Panc1 (cell line): Measurements from ENCODE around the gene CST6. TPM values are rescaled to one million over a fixed set of nuclear protein-coding genes. Genes with fewer than 3 reads are reported as not detected.

Source experiments
- ATAC-seq: fragments of 200-7000 bp; cut with Tn5 transposase; 2 replicates; pipeline ENCODE4 v1.9.1; 2020; ENCODE audit warnings: mild to moderate bottlenecking, moderate library complexity
- BruUV-seq: library from RNA; stranded (reverse); fragments of 400-500 nt; replicated peaks from 2 replicates; lab custom pipeline; 2021; lab: Mats Ljungman, UMichigan
- CTCF ChIA-PET: fragments of 300-600 bp; sonication (Branson Sonifier 250); formaldehyde crosslinking; loops from one replicate; lab custom pipeline; 2022; ENCODE audit warnings: antibody characterized with exemption; lab: Charles Lee
- POLR2A ChIA-PET: fragments of 300-600 bp; sonication (Branson Sonifier 250); formaldehyde crosslinking; loops from one replicate; lab custom pipeline; 2022; ENCODE audit warnings: antibody characterized with exemption; lab: Charles Lee
- DNase-seq: peaks from one replicate; pipeline ENCODE4 v3.0.0-alpha.2; 2010; ENCODE audit warnings: low read depth, low spot score
- H3K27ac ChIP-seq: 2 replicates; pipeline ENCODE4 v1.5.1; 2011; ENCODE audit warnings: mild to moderate bottlenecking, low read length, inconsistent platforms
- H3K27me3 ChIP-seq: fragments of 200-500 bp; sonication (Bioruptor generic); 2 replicates; pipeline ENCODE4 v1.6.0; 2014; ENCODE audit warnings: low read length, inconsistent platforms; ENCODE audit not compliant: control insufficient read depth, insufficient read depth
- H3K36me3 ChIP-seq: fragments of 200-500 bp; sonication (Bioruptor generic); 2 replicates; pipeline ENCODE4 v1.5.1; 2014; ENCODE audit warnings: inconsistent platforms, mild to moderate bottlenecking, low read length, moderate library complexity; ENCODE audit not compliant: control insufficient read depth, insufficient read depth
- H3K4me1 ChIP-seq: 2 replicates; pipeline ENCODE4 v1.5.1; 2011; ENCODE audit warnings: inconsistent platforms, mild to moderate bottlenecking, low read length, moderate library complexity; ENCODE audit not compliant: control insufficient read depth, insufficient read depth
- H3K4me3 ChIP-seq, 2 experiments: 2 replicates each; pipeline ENCODE4 v1.5.1; 2011 to 2012; ENCODE audit warnings: low read depth in 2 of 2, low read length in 2 of 2, mild to moderate bottlenecking in 2 of 2, inconsistent platforms in 1 of 2, moderate library complexity in 1 of 2
- H3K9me3 ChIP-seq: fragments of 200-500 bp; sonication (Bioruptor generic); 2 replicates; pipeline ENCODE4 v1.5.1; 2014; ENCODE audit warnings: low read depth, mild to moderate bottlenecking, inconsistent platforms, low read length, moderate library complexity; ENCODE audit not compliant: control insufficient read depth, insufficient read depth
- POLR2AphosphoS5 ChIP-seq: IDR thresholded peaks from 2 replicates; pipeline ENCODE4 v1.6.1; 2012; ENCODE audit warnings: mild to moderate bottlenecking, low read depth, low read length, moderate library complexity
- SIN3A ChIP-seq: IDR thresholded peaks from 2 replicates; pipeline ENCODE4 v1.6.1; 2012; ENCODE audit warnings: low read depth, mild to moderate bottlenecking, low read length, moderate library complexity, borderline replicate concordance; ENCODE audit not compliant: insufficient read depth
- TCF7L2 ChIP-seq: IDR thresholded peaks from 2 replicates; pipeline ENCODE4 v1.6.1; 2011; ENCODE audit warnings: mild to moderate bottlenecking, low read depth, low read length, inconsistent platforms
- in situ Hi-C: cut with HindIII; loops from 2 replicates; pipeline ENCODE4 v1.10.0; 2016; ENCODE audit warnings: low sequenced_read_pairs, low pct_unique_long_range_greater_than_20kb
- intact Hi-C: fragments of 100-400 bp; cut with micrococcal nuclease; formaldehyde crosslinking; loops from one replicate; pipeline ENCODE4 v1.10.0; 2022; ENCODE audit not compliant: unreplicated experiment
- total RNA-seq: library from RNA; stranded (reverse); gene quantifications from one replicate; pipeline ENCODE4 v1.2.1, GENCODE V29; 2021; ENCODE audit not compliant: unreplicated experiment
- TF ChIP-seq, protein P1 (sequence below): fragments of 450-650 bp; IDR thresholded peaks from 2 replicates; pipeline ENCODE4 v1.5.1; 2017; ENCODE audit warnings: mild to moderate bottlenecking
- TF ChIP-seq, protein P2 (sequence below), 2 experiments: IDR thresholded peaks; 2 replicates each; pipeline ENCODE4 v1.6.1; 2011 to 2012; ENCODE audit warnings: low read depth in 2 of 2, control low read depth in 1 of 2, low read length in 1 of 2, mild to moderate bottlenecking in 1 of 2, moderate library complexity in 1 of 2; ENCODE audit not compliant: insufficient read depth in 1 of 2

Gene CST6
- total RNA-seq, 1 experiment from 2014 or later = 0.23 TPM

DNA sequence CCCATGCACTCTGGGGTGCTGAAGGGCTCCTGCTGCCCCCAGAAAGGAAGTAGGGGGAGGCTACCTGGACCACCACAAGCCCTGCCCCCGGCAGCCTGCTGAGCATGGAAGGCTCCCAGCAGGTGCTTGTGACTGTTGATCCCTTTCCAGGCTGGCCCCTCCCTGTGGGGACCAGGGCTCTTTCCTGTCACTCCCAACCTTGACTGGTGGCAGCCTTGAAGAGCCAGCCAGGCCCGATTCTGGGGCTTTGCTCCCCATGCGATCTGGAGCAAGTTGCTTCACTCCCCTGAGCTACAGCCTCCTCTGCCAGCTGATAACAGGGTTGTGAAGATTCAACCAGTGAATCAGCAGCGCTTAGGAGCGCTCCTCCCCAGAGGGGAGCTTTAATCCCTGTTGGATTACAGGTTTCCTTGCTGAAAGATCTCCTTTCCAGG, 4.6 kb upstream of the CST6 start:
- Histone ChIP-seq H3K27ac (peak overlapping the region; percentile 64; the same call in 1 of the 2 replicates), H3K36me3 (peaks cover 10% of the 10 kb centered on the region; the same call in 1 of the 2 replicates), H3K4me1 (peaks cover 45% of the 10 kb centered on the region), H3K4me3 (no peak overlapping the region), H3K9me3 (no peaks in the 10 kb centered on the region), H3K27me3 (no peaks in the 10 kb centered on the region)
- ATAC-seq = no peak
- no TSS peak for BruUV-seq
- TF ChIP-seq SIN3A = no peak
- TF ChIP-seq, protein P1, sequence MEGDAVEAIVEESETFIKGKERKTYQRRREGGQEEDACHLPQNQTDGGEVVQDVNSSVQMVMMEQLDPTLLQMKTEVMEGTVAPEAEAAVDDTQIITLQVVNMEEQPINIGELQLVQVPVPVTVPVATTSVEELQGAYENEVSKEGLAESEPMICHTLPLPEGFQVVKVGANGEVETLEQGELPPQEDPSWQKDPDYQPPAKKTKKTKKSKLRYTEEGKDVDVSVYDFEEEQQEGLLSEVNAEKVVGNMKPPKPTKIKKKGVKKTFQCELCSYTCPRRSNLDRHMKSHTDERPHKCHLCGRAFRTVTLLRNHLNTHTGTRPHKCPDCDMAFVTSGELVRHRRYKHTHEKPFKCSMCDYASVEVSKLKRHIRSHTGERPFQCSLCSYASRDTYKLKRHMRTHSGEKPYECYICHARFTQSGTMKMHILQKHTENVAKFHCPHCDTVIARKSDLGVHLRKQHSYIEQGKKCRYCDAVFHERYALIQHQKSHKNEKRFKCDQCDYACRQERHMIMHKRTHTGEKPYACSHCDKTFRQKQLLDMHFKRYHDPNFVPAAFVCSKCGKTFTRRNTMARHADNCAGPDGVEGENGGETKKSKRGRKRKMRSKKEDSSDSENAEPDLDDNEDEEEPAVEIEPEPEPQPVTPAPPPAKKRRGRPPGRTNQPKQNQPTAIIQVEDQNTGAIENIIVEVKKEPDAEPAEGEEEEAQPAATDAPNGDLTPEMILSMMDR = no peak
- TF ChIP-seq POLR2AphosphoS5 = no peak
- no peak for TF ChIP-seq TCF7L2
- TF ChIP-seq, protein P2, sequence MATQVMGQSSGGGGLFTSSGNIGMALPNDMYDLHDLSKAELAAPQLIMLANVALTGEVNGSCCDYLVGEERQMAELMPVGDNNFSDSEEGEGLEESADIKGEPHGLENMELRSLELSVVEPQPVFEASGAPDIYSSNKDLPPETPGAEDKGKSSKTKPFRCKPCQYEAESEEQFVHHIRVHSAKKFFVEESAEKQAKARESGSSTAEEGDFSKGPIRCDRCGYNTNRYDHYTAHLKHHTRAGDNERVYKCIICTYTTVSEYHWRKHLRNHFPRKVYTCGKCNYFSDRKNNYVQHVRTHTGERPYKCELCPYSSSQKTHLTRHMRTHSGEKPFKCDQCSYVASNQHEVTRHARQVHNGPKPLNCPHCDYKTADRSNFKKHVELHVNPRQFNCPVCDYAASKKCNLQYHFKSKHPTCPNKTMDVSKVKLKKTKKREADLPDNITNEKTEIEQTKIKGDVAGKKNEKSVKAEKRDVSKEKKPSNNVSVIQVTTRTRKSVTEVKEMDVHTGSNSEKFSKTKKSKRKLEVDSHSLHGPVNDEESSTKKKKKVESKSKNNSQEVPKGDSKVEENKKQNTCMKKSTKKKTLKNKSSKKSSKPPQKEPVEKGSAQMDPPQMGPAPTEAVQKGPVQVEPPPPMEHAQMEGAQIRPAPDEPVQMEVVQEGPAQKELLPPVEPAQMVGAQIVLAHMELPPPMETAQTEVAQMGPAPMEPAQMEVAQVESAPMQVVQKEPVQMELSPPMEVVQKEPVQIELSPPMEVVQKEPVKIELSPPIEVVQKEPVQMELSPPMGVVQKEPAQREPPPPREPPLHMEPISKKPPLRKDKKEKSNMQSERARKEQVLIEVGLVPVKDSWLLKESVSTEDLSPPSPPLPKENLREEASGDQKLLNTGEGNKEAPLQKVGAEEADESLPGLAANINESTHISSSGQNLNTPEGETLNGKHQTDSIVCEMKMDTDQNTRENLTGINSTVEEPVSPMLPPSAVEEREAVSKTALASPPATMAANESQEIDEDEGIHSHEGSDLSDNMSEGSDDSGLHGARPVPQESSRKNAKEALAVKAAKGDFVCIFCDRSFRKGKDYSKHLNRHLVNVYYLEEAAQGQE (IDR thresholded peaks at IDR 0.05; ENCODE audit: insufficient read depth in 1 of 2, low read depth in 2 of 2, low read length in 1 of 2) = no peak
- DNase-seq = no peak
- CTCF ChIA-PET = no interaction called here
- intact Hi-C loops = no loop called here
- POLR2A ChIA-PET = interaction anchor here (0.5 kb wide), 1 partner anchor 499 kb away, joined by 5 read pairs; no protein-coding TSS in a partner anchor
- in situ Hi-C loops = no loop called here

DNA sequence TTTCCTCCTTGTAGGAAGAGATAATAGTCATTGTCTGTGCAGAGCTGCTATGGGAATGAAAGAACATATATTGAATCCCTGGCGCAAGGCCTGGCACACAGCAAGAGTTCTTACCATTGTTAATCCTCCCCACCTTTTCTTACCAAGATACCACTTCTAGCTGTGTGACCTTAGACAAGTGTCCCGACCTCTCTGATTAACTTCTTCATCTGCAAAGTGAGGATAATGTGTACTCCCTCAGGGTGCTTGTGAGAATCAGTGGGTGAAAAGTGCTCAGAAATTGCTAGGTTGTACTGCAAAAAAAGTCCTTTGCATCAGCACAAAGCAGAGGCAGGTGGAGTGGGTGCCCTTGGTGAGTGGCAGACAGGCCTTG, 3.7 kb upstream of the CST6 start:
- intact Hi-C loops = no loop called here
- H3K27me3 ChIP-seq = no peaks in the 10 kb centered on the region
- POLR2A ChIA-PET = no interaction called here
- DNase-seq (no peak), ATAC-seq (no peak)
- no TSS peak for BruUV-seq
- no peaks in the 10 kb centered on the region for H3K9me3 ChIP-seq
- H3K36me3 ChIP-seq = peaks cover 7% of the 10 kb centered on the region; the same call in 1 of the 2 replicates
- in situ Hi-C loops = no loop called here
- H3K4me3 ChIP-seq = no peak overlapping the region
- TF ChIP-seq, protein P1 = no peak
- TF ChIP-seq POLR2AphosphoS5 (no peak), SIN3A (no peak), TCF7L2 (no peak)
- TF ChIP-seq, protein P2 (IDR thresholded peaks at IDR 0.05; ENCODE audit: insufficient read depth in 1 of 2, low read depth in 2 of 2, low read length in 1 of 2) = no peak
- CTCF ChIA-PET = interaction anchor here (0.8 kb wide), 1 partner anchor 14 kb away, joined by 4 read pairs; no protein-coding TSS in a partner anchor
- peaks cover 48% of the 10 kb centered on the region for H3K4me1 ChIP-seq
- peak overlapping the region; percentile 10; the same call in 1 of the 2 replicates for H3K27ac ChIP-seq
